H9 (cell line): Measurements from ENCODE around the gene AATK. TPM values are rescaled to one million over a fixed set of nuclear protein-coding genes. Genes with fewer than 3 reads are reported as not detected.

ENCODE experiments used
- DNase-seq: peaks from one replicate; pipeline ENCODE4 v3.0.0-alpha.2; 2017
- H2AFZ ChIP-seq: one replicate; pipeline ENCODE4 v1.6.1; 2013; ENCODE audit warnings: mild to moderate bottlenecking, low read length, control low read depth, moderate library complexity
- H2AK5ac ChIP-seq: 2 replicates; pipeline ENCODE4 v1.6.1; 2013; ENCODE audit warnings: low read length, control low read depth, mixed read lengths; ENCODE audit not compliant: insufficient read length
- H2BK120ac ChIP-seq: one replicate; pipeline ENCODE4 v1.6.1; 2013; ENCODE audit warnings: low read depth, mild to moderate bottlenecking, low read length, control low read depth, inconsistent platforms; ENCODE audit not compliant: poor library complexity, severe bottlenecking
- H2BK12ac ChIP-seq: 2 replicates; pipeline ENCODE4 v1.6.1; 2013; ENCODE audit warnings: low read length, control low read depth, mixed read lengths, low read depth; ENCODE audit not compliant: insufficient read length
- H2BK15ac ChIP-seq: 2 replicates; pipeline ENCODE4 v1.6.1; 2013; ENCODE audit warnings: low read depth, low read length, control low read depth
- H2BK20ac ChIP-seq: one replicate; pipeline ENCODE4 v1.6.1; 2013; ENCODE audit warnings: low read depth, mild to moderate bottlenecking, low read length, control low read depth, inconsistent platforms; ENCODE audit not compliant: poor library complexity, severe bottlenecking
- H2BK5ac ChIP-seq: 2 replicates; pipeline ENCODE4 v1.6.1; 2013; ENCODE audit warnings: low read length, control low read depth, mixed read lengths; ENCODE audit not compliant: insufficient read length
- H3K14ac ChIP-seq: 2 replicates; pipeline ENCODE4 v1.6.1; 2013; ENCODE audit warnings: low read length, control low read depth; ENCODE audit not compliant: insufficient read depth
- H3K18ac ChIP-seq: 2 replicates; pipeline ENCODE4 v1.6.1; 2013; ENCODE audit warnings: low read depth, mild to moderate bottlenecking, mixed read lengths, low read length, control low read depth; ENCODE audit not compliant: insufficient read length
- H3K23ac ChIP-seq: 2 replicates; pipeline ENCODE4 v1.6.1; 2013; ENCODE audit warnings: low read length, control low read depth, mixed read lengths, low read depth; ENCODE audit not compliant: insufficient read length
- H3K23me2 ChIP-seq: 2 replicates; pipeline ENCODE4 v1.6.1; 2013; ENCODE audit warnings: low read depth, mild to moderate bottlenecking, mixed read lengths, low read length, control low read depth; ENCODE audit not compliant: insufficient read length, poor library complexity, severe bottlenecking
- H3K27ac ChIP-seq: 2 replicates; pipeline ENCODE4 v1.5.1; 2013; ENCODE audit warnings: low read length, control low read depth, mixed read lengths, low read depth; ENCODE audit not compliant: insufficient read length
- H3K27me3 ChIP-seq: 2 replicates; pipeline ENCODE4 v1.6.1; 2013; ENCODE audit warnings: low read length, control low read depth, inconsistent platforms; ENCODE audit not compliant: insufficient read depth
- H3K4ac ChIP-seq: 2 replicates; pipeline ENCODE4 v1.6.1; 2013; ENCODE audit warnings: low read depth, mild to moderate bottlenecking, control low read depth, inconsistent platforms, low read length, moderate library complexity
- H3K4me1 ChIP-seq: 2 replicates; pipeline ENCODE4 v1.6.1; 2013; ENCODE audit warnings: low read length, control low read depth, inconsistent platforms; ENCODE audit not compliant: insufficient read depth
- H3K4me2 ChIP-seq: 2 replicates; pipeline ENCODE4 v1.6.1; 2013; ENCODE audit warnings: low read length, control low read depth, mixed read lengths; ENCODE audit not compliant: insufficient read length, insufficient read depth
- H3K56ac ChIP-seq: 2 replicates; pipeline ENCODE4 v1.6.1; 2013; ENCODE audit warnings: low read depth, mild to moderate bottlenecking, mixed read lengths, low read length, control low read depth; ENCODE audit not compliant: insufficient read length
- H3K79me1 ChIP-seq: 2 replicates; pipeline ENCODE4 v1.6.1; 2013; ENCODE audit warnings: low read depth, mild to moderate bottlenecking, moderate library complexity, low read length, control low read depth, inconsistent platforms; ENCODE audit not compliant: insufficient read depth, poor library complexity, severe bottlenecking
- H3K79me2 ChIP-seq: 2 replicates; pipeline ENCODE4 v1.6.1; 2013; ENCODE audit warnings: low read length, control low read depth, inconsistent platforms; ENCODE audit not compliant: insufficient read depth
- H3K9ac ChIP-seq: 2 replicates; pipeline ENCODE4 v1.6.1; 2013; ENCODE audit warnings: low read length, control low read depth, mixed read lengths; ENCODE audit not compliant: insufficient read length; ENCODE audit errors: extremely low read depth
- H3K9me3 ChIP-seq: one replicate; pipeline ENCODE4 v1.6.1; 2013; ENCODE audit warnings: low read depth, low read length, inconsistent platforms; ENCODE audit not compliant: control insufficient read depth
- H3T11ph ChIP-seq: one replicate; pipeline ENCODE4 v1.6.1; 2013; ENCODE audit warnings: mild to moderate bottlenecking, low read length, control low read depth, inconsistent platforms
- H4K20me1 ChIP-seq: one replicate; pipeline ENCODE4 v1.6.1; 2013; ENCODE audit not compliant: control insufficient read depth, insufficient read length, insufficient read depth
- H4K5ac ChIP-seq: 2 replicates; pipeline ENCODE4 v1.6.1; 2013; ENCODE audit warnings: low read depth, mild to moderate bottlenecking, mixed read lengths, low read length, control low read depth; ENCODE audit not compliant: insufficient read length
- H4K8ac ChIP-seq: replicated peaks from 2 replicates; pipeline ENCODE4 v1.6.1; 2013; ENCODE audit warnings: low read length, control low read depth, mixed read lengths, low read depth; ENCODE audit not compliant: insufficient read length
- H4K91ac ChIP-seq: 2 replicates; pipeline ENCODE4 v1.6.1; 2013; ENCODE audit warnings: low read depth, mild to moderate bottlenecking, moderate library complexity, mixed read lengths, low read length, control low read depth; ENCODE audit not compliant: insufficient read length
- H3K27ac Mint-ChIP-seq, 3 experiments: 2 replicates in 2 of 3; 3 replicates in 1 of 3; pipeline ENCODE4 v1.8.0; 2020 to 2021; ENCODE audit warnings: mixed read lengths in 3 of 3, mild to moderate bottlenecking in 1 of 3, moderate library complexity in 1 of 3
- H3K27me3 Mint-ChIP-seq: 2 replicates; pipeline ENCODE4 v1.8.0; 2021; ENCODE audit warnings: low read depth, mild to moderate bottlenecking, moderate library complexity, mixed read lengths
- H3K36me3 Mint-ChIP-seq, 3 experiments: 2 replicates in 2 of 3; 3 replicates in 1 of 3; pipeline ENCODE4 v1.8.0; 2020 to 2021; ENCODE audit warnings: low read depth in 3 of 3, mixed read lengths in 3 of 3; ENCODE audit not compliant: insufficient read depth in 1 of 3
- H3K4me1 Mint-ChIP-seq, 2 experiments: 2 replicates each; pipeline ENCODE4 v1.8.0; 2020; ENCODE audit warnings: mixed read lengths in 2 of 2
- H3K4me3 Mint-ChIP-seq, 2 experiments: 2 replicates in 1 of 2; 3 replicates in 1 of 2; pipeline ENCODE4 v1.8.0; 2020 to 2021; ENCODE audit warnings: mild to moderate bottlenecking in 2 of 2, mixed read lengths in 2 of 2, moderate library complexity in 1 of 2
- H3K9me3 Mint-ChIP-seq, 2 experiments: 2 replicates in 1 of 2; 3 replicates in 1 of 2; pipeline ENCODE4 v1.8.0; 2020; ENCODE audit warnings: mild to moderate bottlenecking in 2 of 2, mixed read lengths in 2 of 2, moderate library complexity in 1 of 2
- WGBS: extraction: QIAGEN DNeasy Blood & Tissue Kit; methylation state at CpG from one replicate; pipeline ENCODE4 v1.1.7; 2013; ENCODE audit warnings: missing lambda C conversion rate, low lambda C conversion rate, mixed read lengths; ENCODE audit not compliant: insufficient read length; ENCODE audit errors: extremely low coverage; 5-methylcytosine and 5-hydroxymethylcytosine counted together
- total RNA-seq: library from RNA; stranded (reverse); gene quantifications from 2 replicates; pipeline ENCODE4 v1.2.1, GENCODE V29; 2021
- TF ChIP-seq, protein P1 (sequence below): fragments of 200-600 bp; sonication (generic); conservative IDR thresholded peaks from 3 replicates; pipeline ENCODE4 v1.8.0; 2021; ENCODE audit warnings: antibody characterized with exemption, mild to moderate bottlenecking

Gene AATK
- total RNA-seq, 1 experiment from 2014 or later = 2.4 TPM

DNA sequence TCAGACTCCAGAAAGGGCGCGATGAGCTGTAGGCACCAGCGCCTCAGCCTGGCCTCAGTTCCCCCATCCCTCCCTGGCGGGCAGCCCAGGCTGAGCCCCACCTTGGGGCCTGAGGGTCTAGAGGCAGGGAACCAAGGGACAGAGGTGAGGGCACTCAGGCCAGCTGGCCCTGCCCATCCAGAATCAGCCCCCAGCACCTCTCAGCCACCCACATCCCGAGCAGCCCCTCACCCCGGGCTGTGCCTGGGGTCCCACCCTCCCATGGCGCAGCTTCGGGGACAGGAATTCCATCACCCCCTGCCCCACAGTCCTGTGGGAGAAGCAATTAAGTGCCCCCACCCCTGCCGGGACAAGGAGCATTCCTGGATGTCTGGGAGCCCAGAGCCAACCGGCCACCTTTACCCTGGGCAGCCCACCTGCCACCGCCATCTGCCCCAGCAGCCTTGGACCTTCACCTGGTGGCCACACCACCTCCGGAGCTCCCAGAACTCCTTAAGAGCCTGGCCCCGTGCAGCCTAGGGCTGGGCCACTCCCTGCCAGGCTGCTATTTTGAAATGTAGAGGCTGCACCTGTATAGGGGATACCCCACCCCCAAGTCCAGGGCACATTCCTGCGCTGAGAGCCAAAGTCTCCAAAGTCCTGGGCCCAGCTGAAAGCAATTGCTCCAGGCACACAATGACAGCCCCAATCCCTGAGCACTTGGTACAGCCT is 34.4 kb downstream of the AATK start:
- Histone ChIP-seq H4K20me1 (no peaks in the 10 kb centered on the region), H2BK5ac (no peak overlapping the region), H4K8ac (no peak overlapping the region), H3K23me2 (no peaks in the 10 kb centered on the region), H2AK5ac (no peak overlapping the region), H3K56ac (no peak overlapping the region), H2AFZ (no peak overlapping the region), H3T11ph (no peak overlapping the region), H2BK120ac (no peak overlapping the region), H3K23ac (no peak overlapping the region), H2BK12ac (no peak overlapping the region), H2BK15ac (no peak overlapping the region), H2BK20ac (no peak overlapping the region), H3K79me2 (no peaks in the 10 kb centered on the region), H3K4me2 (no peak overlapping the region), H3K9ac (no peak overlapping the region), H3K9me3 (no peaks in the 10 kb centered on the region), H4K91ac (no peak overlapping the region), H3K14ac (no peak overlapping the region; the same call in 1 of the 2 replicates), H4K5ac (no peak overlapping the region), H3K18ac (no peak overlapping the region), H3K27ac (no peak overlapping the region), H3K4ac (no peak overlapping the region), H3K27me3 (no peaks in the 10 kb centered on the region), H3K4me1 (no peaks in the 10 kb centered on the region), H3K79me1 (no peaks in the 10 kb centered on the region)
- TF ChIP-seq, protein P1, sequence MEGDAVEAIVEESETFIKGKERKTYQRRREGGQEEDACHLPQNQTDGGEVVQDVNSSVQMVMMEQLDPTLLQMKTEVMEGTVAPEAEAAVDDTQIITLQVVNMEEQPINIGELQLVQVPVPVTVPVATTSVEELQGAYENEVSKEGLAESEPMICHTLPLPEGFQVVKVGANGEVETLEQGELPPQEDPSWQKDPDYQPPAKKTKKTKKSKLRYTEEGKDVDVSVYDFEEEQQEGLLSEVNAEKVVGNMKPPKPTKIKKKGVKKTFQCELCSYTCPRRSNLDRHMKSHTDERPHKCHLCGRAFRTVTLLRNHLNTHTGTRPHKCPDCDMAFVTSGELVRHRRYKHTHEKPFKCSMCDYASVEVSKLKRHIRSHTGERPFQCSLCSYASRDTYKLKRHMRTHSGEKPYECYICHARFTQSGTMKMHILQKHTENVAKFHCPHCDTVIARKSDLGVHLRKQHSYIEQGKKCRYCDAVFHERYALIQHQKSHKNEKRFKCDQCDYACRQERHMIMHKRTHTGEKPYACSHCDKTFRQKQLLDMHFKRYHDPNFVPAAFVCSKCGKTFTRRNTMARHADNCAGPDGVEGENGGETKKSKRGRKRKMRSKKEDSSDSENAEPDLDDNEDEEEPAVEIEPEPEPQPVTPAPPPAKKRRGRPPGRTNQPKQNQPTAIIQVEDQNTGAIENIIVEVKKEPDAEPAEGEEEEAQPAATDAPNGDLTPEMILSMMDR = no peak
- H3K4me3 Mint-ChIP-seq = no peak overlapping the region
- DNase-seq = no peak
- H3K36me3 Mint-ChIP-seq = no peaks in the 10 kb centered on the region
- H3K4me1 Mint-ChIP-seq = peaks cover 0 to 11% of the 10 kb centered on the region in 2 experiments; a peak in 2 of 4 replicates
- no CpG with 5 or more reads among the region's 14 CpGs for WGBS
- no peaks in the 10 kb centered on the region for H3K9me3 Mint-ChIP-seq
- H3K27me3 Mint-ChIP-seq = no peaks in the 10 kb centered on the region
- H3K27ac Mint-ChIP-seq = no peak overlapping the region
